Right ventricle myocardium inferior (tissue), 1 donor: Measurements from ENCODE around the gene COL8A2. TPM values are rescaled to one million over a fixed set of nuclear protein-coding genes. Genes with fewer than 3 reads are reported as not detected.

ENCODE experiments used
- total RNA-seq: library from RNA; stranded (reverse); fragmentation: NEBNext Ultra II Directional; extraction: Animal tissue kit (Norgen Biotek cat#: 25700); gene quantifications from one replicate; pipeline ENCODE4 v1.2.1, GENCODE V29; 2021
- donor health status: DM: no; HTN: yes; CAD: no; lungs with severe emphysema.

Gene COL8A2
- total RNA-seq, 1 donor from 2014 or later = 1.0 TPM

Other genes with a start within 250 kb of the COL8A2 start
- 17.5 TPM for gene AGO1, start 242.0 kb downstream of the COL8A2 start, total RNA-seq
- gene AGO3, start 194.1 kb downstream of the COL8A2 start, total RNA-seq = 12.0 TPM
- gene TEKT2, start 41.1 kb downstream of the COL8A2 start, total RNA-seq = not detected
- 18.1 TPM for gene ADPRS, start 36.3 kb downstream of the COL8A2 start, total RNA-seq
- gene TRAPPC3, start 24.3 kb upstream of the COL8A2 start, total RNA-seq = 53.9 TPM
- 383 TPM for gene MAP7D1, start 30.9 kb upstream of the COL8A2 start, total RNA-seq
- gene THRAP3, start 99.2 kb upstream of the COL8A2 start, total RNA-seq = 60.1 TPM
- 1.6 TPM for gene SH3D21, start 181.1 kb upstream of the COL8A2 start, total RNA-seq
- 10.9 TPM for gene EVA1B, start 198.4 kb upstream of the COL8A2 start, total RNA-seq